NB4 (cell line): ENCODE results near the gene OR1J4.

Experiments used
- POLR2A ChIP-seq: IDR thresholded peaks from 2 replicates; pipeline ENCODE4 v1.6.1; 2011; ENCODE audit warnings: mild to moderate bottlenecking; ENCODE audit not compliant: insufficient read length; ENCODE audit errors: extremely low read depth
- TF ChIP-seq, protein P1 (sequence below): IDR thresholded peaks from 2 replicates; pipeline ENCODE4 v1.6.1; 2011; ENCODE audit warnings: low read depth, low read length

DNA sequence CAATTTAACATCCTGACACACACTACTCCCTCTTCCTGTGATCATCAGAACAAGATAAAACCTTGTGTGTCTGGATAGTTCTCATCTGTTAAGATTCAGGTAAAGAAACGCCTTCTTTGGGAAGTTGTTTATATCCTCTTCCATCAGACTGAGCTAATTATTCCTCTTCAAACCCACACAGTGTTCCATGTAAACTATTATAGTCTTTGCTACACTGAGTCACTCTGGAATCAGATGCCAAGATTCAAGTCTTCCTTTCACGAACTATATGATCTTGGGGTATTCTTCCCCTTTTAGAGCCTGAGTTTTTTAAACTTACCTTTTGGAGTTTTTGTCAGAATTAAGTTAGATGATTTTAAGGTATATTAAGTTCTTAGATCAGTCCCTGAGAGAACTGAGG lies 43.2 kb upstream of the OR1J4 start:
- no peak for TF ChIP-seq POLR2A
- TF ChIP-seq, protein P1, sequence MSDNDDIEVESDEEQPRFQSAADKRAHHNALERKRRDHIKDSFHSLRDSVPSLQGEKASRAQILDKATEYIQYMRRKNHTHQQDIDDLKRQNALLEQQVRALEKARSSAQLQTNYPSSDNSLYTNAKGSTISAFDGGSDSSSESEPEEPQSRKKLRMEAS: no peak
